ENCODE results near the gene LIPC. TPM values are rescaled to one million over a fixed set of nuclear protein-coding genes. Genes with fewer than 3 reads are reported as not detected.

LIPC gene
- total and polyA plus RNA-seq, 2 donors (not counting 1 experiment from before 2014, with no cell fraction given): 0.82 to 4.0 TPM

- no peaks in the 10 kb centered on the region for H3K27me3 ChIP-seq (ENCODE audit: control insufficient read depth, insufficient read depth, low read length)
- H3K4me3 ChIP-seq (replicated peaks in 1 of 4; ENCODE audit: control extremely low read depth in 1 of 4, insufficient read depth in 1 of 4, low read depth in 3 of 4, low read length in 4 of 4): no peak overlapping the region
- H4K20me1 ChIP-seq (ENCODE audit: control insufficient read depth, extremely low read depth, insufficient read depth, low read length): no peaks in the 10 kb centered on the region
- no peak overlapping the region for H3K9ac ChIP-seq (ENCODE audit: insufficient read depth, low read length)
- no peak overlapping the region for H3K27ac ChIP-seq (ENCODE audit: insufficient read depth, low read length)
- no peaks in the 10 kb centered on the region for H3K9me3 ChIP-seq (ENCODE audit: control insufficient read depth, insufficient read depth, low read depth, low read length)
- no peaks in the 10 kb centered on the region for H3K79me2 ChIP-seq (ENCODE audit: control insufficient read depth, insufficient read depth, low read length)
- H3K4me1 ChIP-seq (ENCODE audit: control insufficient read depth, extremely low read depth, insufficient read depth, low read length): no peaks in the 10 kb centered on the region
- no peak overlapping the region for H3K4me2 ChIP-seq (ENCODE audit: extremely low read depth, insufficient read depth, low read length)
- no peak for TF ChIP-seq CTCF (conservative IDR thresholded peaks at IDR 0.05 in 1 of 2, IDR thresholded peaks at IDR 0.05 in 1 of 2; ENCODE audit: low read depth in 1 of 2, low read length in 2 of 2)
- TF ChIP-seq EZH2 (IDR thresholded peaks at IDR 0.05; ENCODE audit: low read length, missing control alignments): no peak
- no peaks in the 10 kb centered on the region for H3K36me3 ChIP-seq (ENCODE audit: control insufficient read depth, insufficient read depth, low read length)
- no peak overlapping the region for H2AFZ ChIP-seq (ENCODE audit: low read length)
- no peak for DNase-seq (ENCODE audit: low read depth in 2 of 2)
Observed at GRCh38 chr15:58490888-58491473, 59.2 kb downstream of the LIPC start.

DNA sequence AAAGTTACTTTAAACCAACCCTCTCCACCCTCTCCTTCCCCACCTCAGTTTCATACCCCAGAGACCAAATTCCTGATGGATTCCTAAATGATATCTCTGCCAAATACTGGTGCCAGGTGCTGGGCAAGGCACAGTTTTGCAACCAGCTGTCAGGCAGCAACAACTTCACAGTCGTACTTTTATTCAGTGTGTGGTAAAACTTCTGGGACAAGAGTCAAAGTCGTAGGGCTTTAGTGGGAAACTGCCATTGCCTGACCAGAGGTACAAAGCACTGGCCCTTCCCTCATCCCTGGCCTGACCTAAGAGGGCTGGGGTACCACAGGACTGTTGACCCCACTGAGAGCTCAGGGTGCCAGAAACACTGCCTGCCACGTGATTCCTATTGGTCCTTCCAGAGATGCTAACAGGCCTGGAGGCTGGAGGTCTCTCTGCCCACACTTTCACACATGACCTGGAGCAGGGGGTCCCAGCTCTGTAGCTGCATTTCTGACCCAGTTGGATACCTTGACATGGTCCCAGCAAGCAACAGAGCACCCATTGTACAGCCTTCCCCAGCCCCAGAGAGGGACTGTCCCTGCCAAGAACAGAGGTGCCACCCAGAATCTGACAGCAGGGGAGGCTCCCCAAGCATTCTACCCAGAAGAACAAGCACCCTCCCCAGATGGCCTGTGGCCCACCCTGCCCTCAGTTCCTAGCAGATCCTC lies 59.9 kb downstream of the LIPC start:
- Histone ChIP-seq H3K4me1 (ENCODE audit: control insufficient read depth, extremely low read depth, insufficient read depth, low read length) (no peaks in the 10 kb centered on the region), H3K27me3 (ENCODE audit: control insufficient read depth, insufficient read depth, low read length) (no peaks in the 10 kb centered on the region), H3K9me3 (ENCODE audit: control insufficient read depth, insufficient read depth, low read depth, low read length) (no peaks in the 10 kb centered on the region), H3K4me2 (ENCODE audit: extremely low read depth, insufficient read depth, low read length) (no peak overlapping the region), H3K36me3 (ENCODE audit: control insufficient read depth, insufficient read depth, low read length) (no peaks in the 10 kb centered on the region), H2AFZ (ENCODE audit: low read length) (no peak overlapping the region), H4K20me1 (ENCODE audit: control insufficient read depth, extremely low read depth, insufficient read depth, low read length) (no peaks in the 10 kb centered on the region), H3K4me3 (replicated peaks in 1 of 4; ENCODE audit: control extremely low read depth in 1 of 4, insufficient read depth in 1 of 4, low read depth in 3 of 4, low read length in 4 of 4) (no peak overlapping the region), H3K27ac (ENCODE audit: insufficient read depth, low read length) (no peak overlapping the region), H3K9ac (ENCODE audit: insufficient read depth, low read length) (no peak overlapping the region), H3K79me2 (ENCODE audit: control insufficient read depth, insufficient read depth, low read length) (no peaks in the 10 kb centered on the region)
- TF ChIP-seq CTCF (conservative IDR thresholded peaks at IDR 0.05 in 1 of 2, IDR thresholded peaks at IDR 0.05 in 1 of 2; ENCODE audit: low read depth in 1 of 2, low read length in 2 of 2): no peak
- TF ChIP-seq EZH2 (IDR thresholded peaks at IDR 0.05; ENCODE audit: low read length, missing control alignments): no peak
- no peak for DNase-seq (ENCODE audit: low read depth in 2 of 2)

DNA sequence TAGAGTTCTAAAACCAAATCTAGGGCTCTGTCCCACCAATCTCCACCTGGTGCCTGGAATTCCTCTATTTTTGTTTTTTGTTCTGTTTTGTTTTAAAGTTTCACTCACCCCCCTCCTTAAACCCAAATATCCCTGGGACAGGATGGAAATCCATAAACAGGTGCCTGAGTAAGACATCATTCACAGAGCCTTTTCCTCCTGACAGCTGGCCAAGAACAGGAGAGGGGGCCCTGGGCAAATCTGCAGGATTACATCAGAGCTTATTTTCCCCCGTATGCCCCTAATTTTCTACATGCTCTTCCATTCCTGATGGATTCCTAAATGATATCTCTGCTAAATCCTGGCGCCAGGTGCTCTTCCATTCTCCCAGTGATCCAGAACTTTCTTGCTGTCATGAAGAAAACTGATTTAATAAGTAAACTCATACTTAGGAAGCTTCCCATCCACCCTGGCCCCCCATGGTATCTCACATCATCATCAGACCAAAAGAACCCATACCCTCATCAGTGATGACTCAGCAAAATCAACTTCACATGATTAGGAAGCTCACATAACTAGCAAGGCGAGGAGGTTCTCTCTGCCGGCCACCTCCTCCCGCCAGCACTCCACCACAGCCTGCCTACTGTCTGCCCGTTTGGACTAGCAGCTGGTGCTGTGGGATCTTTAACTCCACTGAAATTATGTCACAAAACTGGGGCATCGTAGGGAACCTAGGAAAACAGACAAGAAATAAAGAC lies 61.0 kb downstream of the LIPC start:
- no peaks in the 10 kb centered on the region for H4K20me1 ChIP-seq (ENCODE audit: control insufficient read depth, extremely low read depth, insufficient read depth, low read length)
- H3K9ac ChIP-seq (ENCODE audit: insufficient read depth, low read length): no peak overlapping the region
- H3K4me3 ChIP-seq (replicated peaks in 1 of 4; ENCODE audit: control extremely low read depth in 1 of 4, insufficient read depth in 1 of 4, low read depth in 3 of 4, low read length in 4 of 4): no peak overlapping the region
- no peak overlapping the region for H2AFZ ChIP-seq (ENCODE audit: low read length)
- no peaks in the 10 kb centered on the region for H3K27me3 ChIP-seq (ENCODE audit: control insufficient read depth, insufficient read depth, low read length)
- H3K4me1 ChIP-seq (ENCODE audit: control insufficient read depth, extremely low read depth, insufficient read depth, low read length): no peaks in the 10 kb centered on the region
- H3K9me3 ChIP-seq (ENCODE audit: control insufficient read depth, insufficient read depth, low read depth, low read length): no peaks in the 10 kb centered on the region
- H3K4me2 ChIP-seq (ENCODE audit: extremely low read depth, insufficient read depth, low read length): no peak overlapping the region
- no peak for DNase-seq (ENCODE audit: low read depth in 2 of 2)
- no peak for TF ChIP-seq CTCF (conservative IDR thresholded peaks at IDR 0.05 in 1 of 2, IDR thresholded peaks at IDR 0.05 in 1 of 2; ENCODE audit: low read depth in 1 of 2, low read length in 2 of 2)
- TF ChIP-seq EZH2 (IDR thresholded peaks at IDR 0.05; ENCODE audit: low read length, missing control alignments): no peak
- no peaks in the 10 kb centered on the region for H3K36me3 ChIP-seq (ENCODE audit: control insufficient read depth, insufficient read depth, low read length)
- H3K79me2 ChIP-seq (ENCODE audit: control insufficient read depth, insufficient read depth, low read length): no peaks in the 10 kb centered on the region
- H3K27ac ChIP-seq (ENCODE audit: insufficient read depth, low read length): no peak overlapping the region
